ENCODE data around the gene CCDC171.
A peak's percentile ranks its signal among the peaks of the same experiment; 100 is the strongest.

The CCDC171 gene

DNA sequence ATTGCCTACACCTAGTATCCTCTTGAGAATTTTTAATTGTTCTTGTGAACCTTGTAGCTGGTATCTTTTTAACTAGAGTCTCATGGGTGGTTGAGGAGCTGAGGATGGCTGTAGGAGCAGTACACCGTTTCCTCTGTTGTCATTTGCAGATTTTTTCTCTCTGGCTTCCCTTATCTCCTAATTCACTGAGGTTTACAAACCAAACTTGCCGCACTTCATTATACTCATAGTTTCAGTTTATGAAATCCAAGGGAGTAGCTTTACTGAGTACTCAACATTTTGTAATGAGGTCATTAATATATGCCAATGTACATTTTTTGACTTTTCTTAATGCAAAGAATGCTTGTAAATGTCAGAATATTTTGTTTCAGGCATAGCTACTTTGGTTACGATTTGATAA lies 154.2 kb downstream of the CCDC171 start:
- Mint-ChIP-seq H3K27me3 (no peaks in the 10 kb centered on the region), H3K4me1 (no peaks in the 10 kb centered on the region), H3K9me3 (no peaks in the 10 kb centered on the region), H3K36me3 (no peaks in the 10 kb centered on the region), H3K27ac (no peak overlapping the region), H3K4me3 (no peak overlapping the region)
- ATAC-seq: no peak

DNA sequence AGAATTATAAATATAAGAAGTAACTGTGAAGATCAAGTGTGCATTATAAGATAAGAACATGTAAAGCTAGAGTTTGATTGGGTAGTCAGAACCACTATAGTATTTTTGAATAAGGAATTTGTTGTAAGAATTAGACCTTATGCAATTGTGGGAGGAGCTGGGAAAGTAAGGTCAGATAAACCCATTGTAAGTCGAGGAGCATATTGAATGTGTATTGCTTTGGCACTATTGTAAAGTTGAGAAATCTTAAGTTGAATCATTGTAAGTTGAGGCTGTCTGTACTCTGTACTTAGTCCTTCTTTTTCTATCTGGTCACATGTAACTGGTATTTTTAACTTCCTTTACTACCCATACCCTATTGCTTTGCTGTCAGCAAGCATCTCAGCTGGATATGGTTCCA lies 158.7 kb downstream of the CCDC171 start:
- no peak overlapping the region for H3K4me3 Mint-ChIP-seq
- no peaks in the 10 kb centered on the region for H3K27me3 Mint-ChIP-seq
- no peak for ATAC-seq
- H3K27ac Mint-ChIP-seq: no peak overlapping the region
- no peaks in the 10 kb centered on the region for H3K4me1 Mint-ChIP-seq
- no peaks in the 10 kb centered on the region for H3K9me3 Mint-ChIP-seq
- H3K36me3 Mint-ChIP-seq: no peaks in the 10 kb centered on the region

DNA sequence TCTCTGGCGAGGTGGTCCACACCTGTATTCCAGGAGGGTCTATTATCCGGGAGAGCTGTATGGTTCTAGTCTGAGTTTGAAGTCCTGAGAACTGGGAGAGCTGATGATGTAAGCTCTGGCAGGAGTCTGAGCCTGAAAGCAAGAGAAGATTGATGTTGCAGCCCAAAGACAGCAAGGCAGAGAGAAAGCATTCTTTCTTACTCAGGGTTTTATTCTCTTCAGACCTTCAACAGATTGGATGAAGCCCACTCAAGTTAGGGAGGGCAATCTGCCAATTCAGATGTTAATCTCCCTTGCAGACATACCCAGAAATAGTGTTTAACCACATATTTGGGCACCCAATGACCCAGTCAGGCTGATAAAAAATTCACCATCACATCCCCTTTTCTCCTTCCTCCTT lies 159.1 kb downstream of the CCDC171 start:
- no peak for ATAC-seq
- Mint-ChIP-seq H3K36me3 (no peaks in the 10 kb centered on the region), H3K9me3 (no peaks in the 10 kb centered on the region), H3K4me3 (no peak overlapping the region), H3K4me1 (no peaks in the 10 kb centered on the region), H3K27ac (no peak overlapping the region), H3K27me3 (no peaks in the 10 kb centered on the region)

DNA sequence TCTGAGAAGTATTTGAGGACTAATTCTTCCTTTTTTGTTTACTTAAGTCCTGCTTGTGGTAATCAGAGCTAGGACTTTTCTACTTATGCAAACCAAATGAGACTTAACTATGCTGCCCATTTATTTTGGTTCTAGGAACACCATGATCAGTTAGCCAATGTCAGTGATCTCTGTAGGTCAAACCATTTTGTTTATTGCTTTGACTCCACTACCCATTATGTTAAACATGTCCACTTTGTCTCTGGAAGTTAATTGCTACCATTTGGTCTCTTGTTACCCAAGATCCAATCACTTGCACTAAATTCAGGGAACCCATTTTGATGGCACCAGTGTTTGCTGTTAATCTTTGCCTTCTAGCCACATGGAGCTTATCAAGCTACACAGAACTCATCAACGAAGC lies 161.9 kb downstream of the CCDC171 start:
- Mint-ChIP-seq H3K27ac (no peak overlapping the region), H3K4me1 (peaks cover 13% of the 10 kb centered on the region), H3K4me3 (no peak overlapping the region), H3K27me3 (no peaks in the 10 kb centered on the region), H3K36me3 (no peaks in the 10 kb centered on the region), H3K9me3 (no peaks in the 10 kb centered on the region)
- no peak for ATAC-seq

DNA sequence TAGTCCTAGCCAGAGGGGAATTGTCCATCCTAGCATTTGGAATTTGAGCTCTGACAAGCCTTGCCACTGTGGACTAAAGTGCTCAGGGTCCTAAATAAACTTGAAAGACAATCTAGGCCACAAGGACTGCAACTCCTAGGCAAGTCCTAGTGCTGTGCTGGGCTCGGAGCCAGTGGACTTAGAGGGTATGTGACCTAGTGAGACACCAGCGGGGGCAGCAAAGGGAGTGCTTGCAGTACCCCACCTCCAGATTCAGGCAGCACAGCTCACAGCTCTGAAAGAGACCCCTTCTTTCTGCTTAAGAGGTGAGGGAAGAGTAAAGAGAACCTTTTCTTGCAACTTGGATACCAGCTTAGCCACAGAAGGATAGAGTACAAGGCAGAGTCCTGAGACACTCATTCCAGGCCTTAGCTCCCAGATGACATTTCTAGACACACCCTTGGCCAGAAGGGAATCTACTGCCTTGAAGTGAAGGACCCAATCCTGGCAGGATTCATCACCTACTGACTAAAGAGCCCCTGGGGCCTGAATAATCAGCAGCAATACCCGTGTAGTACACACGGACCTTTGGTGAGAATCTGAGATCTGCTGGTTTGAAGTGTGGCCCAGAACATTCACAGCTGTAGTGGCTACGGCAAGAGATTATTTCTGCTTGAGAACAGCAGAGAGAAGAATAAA lies 164.6 kb downstream of the CCDC171 start:
- no peak for ATAC-seq
- H3K27me3 Mint-ChIP-seq: no peaks in the 10 kb centered on the region
- peaks cover 13% of the 10 kb centered on the region for H3K4me1 Mint-ChIP-seq
- no peak overlapping the region for H3K4me3 Mint-ChIP-seq
- H3K9me3 Mint-ChIP-seq: no peaks in the 10 kb centered on the region
- no peaks in the 10 kb centered on the region for H3K36me3 Mint-ChIP-seq
- H3K27ac Mint-ChIP-seq: no peak overlapping the region

DNA sequence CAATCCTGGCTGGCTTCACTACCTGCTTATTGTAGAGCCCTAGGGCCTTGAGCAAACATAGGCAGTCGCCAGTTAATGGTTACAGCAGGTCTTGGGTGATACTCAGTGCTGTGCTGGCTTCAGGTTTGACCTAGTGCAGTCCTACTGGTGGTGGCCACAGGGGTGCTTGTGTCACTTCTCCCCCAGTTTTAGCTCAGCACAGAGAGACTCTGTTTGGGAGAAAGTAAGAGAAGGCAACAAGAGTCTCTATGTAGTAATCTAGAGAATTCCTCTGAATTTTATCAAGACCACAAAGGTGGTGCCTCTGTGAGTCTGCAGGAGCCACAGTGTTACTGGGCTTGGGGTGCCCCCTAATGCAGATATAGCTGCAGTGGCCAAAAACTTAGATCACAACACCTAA lies 165.6 kb downstream of the CCDC171 start:
- Mint-ChIP-seq H3K27ac (peak overlapping the region; percentile 17), H3K9me3 (no peaks in the 10 kb centered on the region), H3K4me3 (no peak overlapping the region), H3K4me1 (peaks cover 13% of the 10 kb centered on the region), H3K36me3 (no peaks in the 10 kb centered on the region), H3K27me3 (no peaks in the 10 kb centered on the region)
- ATAC-seq: peak; percentile 50

DNA sequence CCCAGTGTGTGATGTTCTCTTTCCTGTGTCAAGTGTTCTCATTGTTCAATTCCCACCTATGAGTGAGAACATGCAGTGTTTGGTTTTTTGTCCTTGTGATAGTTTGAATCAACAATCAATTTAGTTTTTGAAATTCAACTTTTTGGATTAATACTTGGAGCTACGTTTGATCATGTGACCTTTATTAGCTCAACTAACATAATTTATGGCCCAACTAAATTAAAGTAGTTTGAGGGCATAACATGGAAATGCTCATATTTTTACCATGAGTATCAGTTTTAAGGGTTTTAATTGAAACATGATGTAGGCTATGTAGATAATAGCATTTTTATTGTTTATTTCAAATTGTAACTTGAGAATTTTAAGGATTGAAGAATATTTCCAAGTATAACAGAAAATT lies 168.0 kb downstream of the CCDC171 start:
- ATAC-seq: no peak
- peaks cover 13% of the 10 kb centered on the region for H3K4me1 Mint-ChIP-seq
- H3K4me3 Mint-ChIP-seq: no peak overlapping the region
- no peak overlapping the region for H3K27ac Mint-ChIP-seq
- no peaks in the 10 kb centered on the region for H3K9me3 Mint-ChIP-seq
- no peaks in the 10 kb centered on the region for H3K36me3 Mint-ChIP-seq
- no peaks in the 10 kb centered on the region for H3K27me3 Mint-ChIP-seq

DNA sequence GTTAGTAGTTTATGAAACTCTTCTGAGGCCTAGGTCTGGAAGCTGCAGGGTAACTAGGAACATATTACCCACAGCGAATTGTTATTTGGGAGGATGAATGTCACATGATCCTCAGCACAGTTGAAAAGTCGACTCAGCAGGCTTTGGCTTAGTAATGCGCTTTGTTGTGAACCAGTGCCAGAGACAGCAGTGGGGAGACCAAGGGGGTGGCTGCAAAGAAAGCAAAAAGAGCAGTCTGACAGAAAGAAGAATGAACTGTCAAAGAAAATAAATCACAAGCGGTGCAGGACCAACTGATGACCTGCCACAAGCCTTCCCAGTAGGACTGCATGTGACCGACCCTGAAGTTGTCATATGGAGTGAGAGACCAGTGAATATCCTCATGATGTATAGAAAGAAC lies 170.0 kb downstream of the CCDC171 start:
- no peaks in the 10 kb centered on the region for H3K27me3 Mint-ChIP-seq
- ATAC-seq: peak; percentile 40
- peaks cover 13% of the 10 kb centered on the region for H3K4me1 Mint-ChIP-seq
- H3K36me3 Mint-ChIP-seq: no peaks in the 10 kb centered on the region
- no peaks in the 10 kb centered on the region for H3K9me3 Mint-ChIP-seq
- H3K4me3 Mint-ChIP-seq: no peak overlapping the region
- no peak overlapping the region for H3K27ac Mint-ChIP-seq

DNA sequence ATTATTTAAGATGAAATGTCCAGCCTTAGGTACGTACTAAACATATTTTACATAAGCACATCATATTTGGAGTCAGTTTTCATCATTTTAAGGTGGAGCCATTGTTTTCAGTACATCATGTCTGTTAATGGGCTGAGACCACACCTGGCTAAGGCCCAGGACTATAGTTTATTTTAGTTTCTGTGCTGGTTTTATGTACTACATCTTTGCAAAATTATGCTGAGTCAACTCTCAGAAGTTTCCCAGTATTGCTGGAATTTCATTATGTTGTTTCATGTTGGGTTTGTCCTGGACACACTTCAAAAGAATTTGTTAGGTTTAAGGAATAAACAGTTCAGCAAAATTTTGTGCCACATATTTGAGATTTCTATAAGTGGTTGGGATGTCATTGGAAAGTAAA lies 171.2 kb downstream of the CCDC171 start:
- no peak for ATAC-seq

DNA sequence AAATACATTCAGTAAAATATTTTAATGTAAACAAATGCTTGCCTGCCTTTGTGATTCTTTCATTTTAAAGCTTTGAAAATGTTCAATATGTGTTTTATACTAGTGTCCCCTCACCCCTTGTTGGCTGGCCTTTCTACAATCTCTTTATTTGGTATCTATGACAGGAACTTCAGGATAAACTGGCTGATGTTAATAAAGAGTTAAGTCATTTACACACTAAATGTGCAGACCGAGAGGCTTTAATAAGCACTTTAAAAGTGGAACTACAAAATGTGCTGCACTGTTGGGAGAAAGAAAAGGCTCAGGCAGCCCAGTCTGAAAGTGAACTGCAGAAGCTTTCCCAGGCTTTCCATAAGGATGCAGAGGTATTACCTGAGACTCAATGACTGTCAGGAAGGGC lies 171.8 kb downstream of the CCDC171 start:
- Mint-ChIP-seq H3K9me3 (no peaks in the 10 kb centered on the region), H3K27ac (no peak overlapping the region), H3K27me3 (no peaks in the 10 kb centered on the region), H3K36me3 (no peaks in the 10 kb centered on the region), H3K4me3 (no peak overlapping the region), H3K4me1 (no peaks in the 10 kb centered on the region)
- no peak for ATAC-seq

More for the DNA sequence above, 171.2 kb downstream of the CCDC171 start:
- Mint-ChIP-seq H3K4me1 (peaks cover 4% of the 10 kb centered on the region), H3K27ac (no peak overlapping the region), H3K4me3 (no peak overlapping the region), H3K36me3 (no peaks in the 10 kb centered on the region), H3K27me3 (no peaks in the 10 kb centered on the region), H3K9me3 (no peaks in the 10 kb centered on the region)

DNA sequence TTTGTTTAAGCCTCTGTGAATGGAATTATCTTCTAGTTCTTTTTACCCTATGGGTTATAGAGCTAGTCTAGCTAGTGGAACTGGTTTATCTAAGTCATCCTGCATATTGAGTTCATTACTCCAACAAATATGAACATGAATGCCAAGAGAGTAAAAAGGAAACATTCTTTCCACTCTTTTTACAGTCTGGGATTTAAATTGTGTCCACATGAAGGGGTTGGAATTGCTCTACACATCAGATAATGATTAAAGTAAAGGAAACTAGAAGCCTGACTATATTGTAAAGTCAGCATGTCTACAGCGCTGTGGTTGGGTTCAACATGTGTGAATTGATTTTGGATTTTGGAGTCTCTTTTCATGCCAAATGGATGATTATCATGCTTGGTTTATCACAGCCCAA lies 173.1 kb downstream of the CCDC171 start:
- no peaks in the 10 kb centered on the region for H3K36me3 Mint-ChIP-seq
- no peaks in the 10 kb centered on the region for H3K4me1 Mint-ChIP-seq
- no peak overlapping the region for H3K4me3 Mint-ChIP-seq
- H3K27ac Mint-ChIP-seq: no peak overlapping the region
- no peaks in the 10 kb centered on the region for H3K9me3 Mint-ChIP-seq
- no peak for ATAC-seq
- no peaks in the 10 kb centered on the region for H3K27me3 Mint-ChIP-seq

DNA sequence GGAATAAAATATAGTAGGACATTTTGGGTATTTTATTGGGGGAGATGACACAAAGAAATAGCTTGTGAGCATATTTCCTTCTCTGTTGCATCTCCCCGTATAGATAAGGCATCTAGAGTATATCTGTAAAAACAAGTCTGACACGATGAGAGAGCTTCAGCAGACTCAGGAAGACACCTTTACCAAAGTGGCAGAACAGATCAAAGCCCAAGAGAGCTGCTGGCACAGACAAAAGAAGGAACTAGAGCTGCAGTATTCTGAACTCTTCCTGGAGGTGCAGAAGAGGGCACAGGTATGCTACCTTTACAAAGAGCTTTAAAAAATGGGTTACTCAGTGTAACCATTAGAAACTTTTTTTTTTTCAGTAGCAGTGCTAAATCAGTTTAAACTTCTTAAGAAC lies 176.7 kb downstream of the CCDC171 start:
- H3K27ac Mint-ChIP-seq: no peak overlapping the region
- no peaks in the 10 kb centered on the region for H3K27me3 Mint-ChIP-seq
- no peaks in the 10 kb centered on the region for H3K4me1 Mint-ChIP-seq
- H3K9me3 Mint-ChIP-seq: no peaks in the 10 kb centered on the region
- H3K4me3 Mint-ChIP-seq: no peak overlapping the region
- ATAC-seq: no peak
- H3K36me3 Mint-ChIP-seq: no peaks in the 10 kb centered on the region

DNA sequence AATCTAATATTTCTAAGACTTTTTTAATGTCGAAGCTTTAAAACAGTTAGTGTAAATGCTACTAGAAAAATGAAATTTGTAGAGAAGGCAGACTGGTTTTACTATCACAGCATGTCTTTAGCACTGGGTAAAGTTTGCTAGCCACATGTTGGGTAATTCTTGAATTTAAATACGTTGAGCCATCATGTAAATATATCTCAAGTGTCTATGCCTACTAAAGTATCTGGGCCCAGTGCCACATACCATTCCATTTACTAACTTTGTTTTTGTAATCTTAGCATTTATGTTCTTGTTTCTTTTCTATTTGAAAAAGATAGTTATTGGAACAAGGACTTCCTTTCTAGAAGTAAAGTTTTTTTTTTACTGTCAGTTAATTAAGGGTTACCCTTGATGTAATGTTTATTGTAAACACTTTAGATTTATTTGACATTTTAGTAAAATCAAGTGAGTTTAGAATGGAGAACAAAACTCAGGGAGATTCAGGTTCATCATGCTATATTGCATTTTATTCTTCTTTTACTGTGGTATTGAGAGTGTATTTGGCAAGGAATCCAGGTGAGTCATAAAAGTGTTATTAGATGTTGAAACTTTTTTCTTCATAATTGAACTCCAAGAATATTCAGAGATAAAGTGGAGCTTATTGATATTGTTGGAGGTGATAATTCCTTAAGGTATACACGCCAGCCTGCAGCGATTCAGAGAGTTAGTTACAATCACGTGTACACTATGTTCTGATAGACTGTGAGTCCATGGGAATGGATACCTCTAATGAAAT lies 182.4 kb downstream of the CCDC171 start:
- no peaks in the 10 kb centered on the region for H3K9me3 Mint-ChIP-seq
- H3K4me1 Mint-ChIP-seq: no peaks in the 10 kb centered on the region
- H3K4me3 Mint-ChIP-seq: no peak overlapping the region
- no peaks in the 10 kb centered on the region for H3K36me3 Mint-ChIP-seq
- no peak overlapping the region for H3K27ac Mint-ChIP-seq
- ATAC-seq: no peak
- no peaks in the 10 kb centered on the region for H3K27me3 Mint-ChIP-seq

DNA sequence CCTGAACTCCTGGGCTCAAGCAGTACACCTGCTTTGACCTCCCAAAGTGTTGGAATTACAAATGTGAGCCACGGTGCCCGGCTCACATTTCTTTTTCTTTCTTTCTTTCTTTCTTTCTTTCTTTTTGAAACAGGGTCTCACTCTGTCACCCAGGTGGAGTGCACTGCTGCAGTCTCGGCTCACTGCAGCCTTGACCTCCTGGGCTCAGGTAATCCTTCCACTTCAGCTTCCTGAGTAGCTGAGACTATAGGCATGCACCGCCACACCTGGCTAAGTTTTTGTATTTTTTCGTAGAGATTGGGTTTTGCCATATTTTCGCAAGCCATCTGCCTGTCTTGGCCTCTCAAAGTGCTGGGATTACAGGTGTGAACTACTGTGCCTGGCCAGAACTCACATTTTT lies 183.7 kb downstream of the CCDC171 start:
- no peak overlapping the region for H3K27ac Mint-ChIP-seq
- ATAC-seq: no peak
- H3K4me3 Mint-ChIP-seq: no peak overlapping the region
- H3K36me3 Mint-ChIP-seq: no peaks in the 10 kb centered on the region
- H3K4me1 Mint-ChIP-seq: no peaks in the 10 kb centered on the region
- H3K27me3 Mint-ChIP-seq: no peaks in the 10 kb centered on the region
- peaks cover 3% of the 10 kb centered on the region for H3K9me3 Mint-ChIP-seq

DNA sequence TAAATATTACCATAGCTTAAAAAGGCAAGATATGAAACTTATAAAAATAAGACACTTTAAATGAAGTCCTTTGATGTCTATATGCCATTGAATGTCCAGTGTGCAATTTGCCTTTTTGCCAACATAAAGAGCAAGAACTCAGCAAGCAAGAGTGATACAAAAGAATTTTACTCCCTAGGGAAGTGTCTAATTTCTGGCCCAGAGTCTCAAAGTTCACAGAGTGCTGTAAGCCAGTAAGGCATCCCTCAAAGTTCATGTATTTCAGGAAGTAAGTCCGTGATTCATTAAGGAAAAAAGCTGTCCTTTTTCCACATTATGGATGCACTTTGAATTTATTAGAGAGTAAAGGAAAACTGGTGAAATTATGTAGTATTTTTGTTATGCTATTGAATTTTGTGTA lies 185.2 kb downstream of the CCDC171 start:
- no peaks in the 10 kb centered on the region for H3K36me3 Mint-ChIP-seq
- H3K4me1 Mint-ChIP-seq: no peaks in the 10 kb centered on the region
- no peak overlapping the region for H3K27ac Mint-ChIP-seq
- H3K4me3 Mint-ChIP-seq: no peak overlapping the region
- peaks cover 3% of the 10 kb centered on the region for H3K9me3 Mint-ChIP-seq
- H3K27me3 Mint-ChIP-seq: no peaks in the 10 kb centered on the region
- ATAC-seq: no peak

DNA sequence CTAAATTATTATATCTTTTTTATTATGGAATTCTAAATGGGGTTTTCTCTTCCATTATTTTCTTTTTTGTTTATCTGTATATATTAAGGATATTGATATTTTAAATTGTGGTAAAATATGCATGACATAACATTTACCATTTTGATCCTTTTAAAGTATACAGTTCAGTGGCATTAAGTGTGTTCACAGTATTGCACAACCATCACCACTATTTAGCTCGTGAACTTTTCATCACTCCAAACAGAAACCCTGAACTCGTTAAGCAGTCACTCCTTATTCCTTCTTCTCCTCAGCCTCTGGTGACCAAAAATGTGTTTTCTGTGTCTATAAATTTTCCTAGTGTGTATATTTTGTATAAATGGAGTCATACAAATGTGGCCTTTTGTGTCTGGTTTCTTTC lies 188.2 kb downstream of the CCDC171 start:
- no peaks in the 10 kb centered on the region for H3K27me3 Mint-ChIP-seq
- H3K4me3 Mint-ChIP-seq: no peak overlapping the region
- H3K4me1 Mint-ChIP-seq: no peaks in the 10 kb centered on the region
- H3K27ac Mint-ChIP-seq: no peak overlapping the region
- peaks cover 5% of the 10 kb centered on the region for H3K36me3 Mint-ChIP-seq
- peaks cover 3% of the 10 kb centered on the region for H3K9me3 Mint-ChIP-seq
- no peak for ATAC-seq
